ENCODE data around the gene CALD1.

- TF ChIP-seq CREB5 (CRISPR knock-in tag; IDR thresholded peaks at IDR 0.05; ENCODE audit: low read depth) (no peak), ARNTL (CRISPR knock-in tag; IDR thresholded peaks at IDR 0.05; ENCODE audit: borderline replicate concordance, low read depth) (no peak), CSRNP3 (CRISPR knock-in tag; IDR thresholded peaks at IDR 0.05) (no peak), SNAI2 (CRISPR knock-in tag; IDR thresholded peaks at IDR 0.05) (no peak), RARB (CRISPR knock-in tag; IDR thresholded peaks at IDR 0.05) (no peak), GLIS3 (CRISPR knock-in tag; IDR thresholded peaks at IDR 0.05) (no peak)
Measured at GRCh38 chr7:134788191-134788590, 8.8 kb downstream of the CALD1 start.

Data from SK-N-SH treated with all-trans-retinoic acid at 6 μM for 48 hours (cell line).